Astrocyte (in vitro differentiated cells and primary cell): ENCODE results near the gene ADD1. TPM values are rescaled to one million over a fixed set of nuclear protein-coding genes. Genes with fewer than 3 reads are reported as not detected.

Experiments
- DNase-seq: peaks from one replicate; pipeline ENCODE4 v3.0.0-alpha.2; 2010; ENCODE audit warnings: low read depth
- FAIRE-seq: peaks from 2 replicates; lab custom pipeline; 2011; peaks lifted over from hg19 to GRCh38; lab: Jason Lieb, UNC
- H2AFZ ChIP-seq: 2 replicates; pipeline ENCODE4 v1.6.0; 2012; ENCODE audit warnings: low read depth, low read length, inconsistent platforms
- H3K27ac ChIP-seq: 2 replicates; pipeline ENCODE4 v1.5.1; 2011; ENCODE audit warnings: low read depth, low read length, inconsistent platforms
- H3K27me3 ChIP-seq: 2 replicates; pipeline ENCODE4 v1.6.0; 2011; ENCODE audit warnings: low read length, inconsistent platforms; ENCODE audit not compliant: insufficient read depth
- H3K36me3 ChIP-seq: 2 replicates; pipeline ENCODE4 v1.5.1; 2011; ENCODE audit warnings: low read length, inconsistent platforms; ENCODE audit not compliant: insufficient read depth
- H3K4me1 ChIP-seq: 2 replicates; pipeline ENCODE4 v1.5.1; 2011; ENCODE audit warnings: low read length, inconsistent platforms; ENCODE audit not compliant: insufficient read depth
- H3K4me2 ChIP-seq: 2 replicates; pipeline ENCODE4 v1.6.0; 2012; ENCODE audit warnings: low read length, inconsistent platforms
- H3K4me3 ChIP-seq: 2 replicates; pipeline ENCODE4 v1.5.1; 2011; ENCODE audit warnings: low read depth, mild to moderate bottlenecking, low read length, inconsistent platforms; ENCODE audit not compliant: insufficient read depth
- H3K79me2 ChIP-seq: 2 replicates; pipeline ENCODE4 v1.6.0; 2012; ENCODE audit warnings: mild to moderate bottlenecking, low read length, inconsistent platforms; ENCODE audit not compliant: insufficient read depth
- H3K9ac ChIP-seq: 2 replicates; pipeline ENCODE4 v1.6.0; 2012; ENCODE audit warnings: mild to moderate bottlenecking, low read length, inconsistent platforms
- H3K9me3 ChIP-seq: 2 replicates; pipeline ENCODE4 v1.5.1; 2012; ENCODE audit warnings: low read depth, mild to moderate bottlenecking, low read length, inconsistent platforms; ENCODE audit not compliant: insufficient read depth
- H4K20me1 ChIP-seq: 2 replicates; pipeline ENCODE4 v1.6.0; 2012; ENCODE audit warnings: low read length, inconsistent platforms; ENCODE audit not compliant: insufficient read depth
- H3K27ac Mint-ChIP-seq: one replicate; pipeline ENCODE4 v1.8.0; 2021; ENCODE audit warnings: mild to moderate bottlenecking, mixed read lengths; ENCODE audit not compliant: unreplicated experiment
- H3K27me3 Mint-ChIP-seq: one replicate; pipeline ENCODE4 v1.8.0; 2021; ENCODE audit warnings: low read depth, mixed read lengths; ENCODE audit not compliant: unreplicated experiment
- H3K36me3 Mint-ChIP-seq: one replicate; pipeline ENCODE4 v1.8.0; 2021; ENCODE audit warnings: low read depth, mixed read lengths; ENCODE audit not compliant: unreplicated experiment
- H3K4me1 Mint-ChIP-seq: one replicate; pipeline ENCODE4 v1.8.0; 2021; ENCODE audit warnings: low read depth, mixed read lengths; ENCODE audit not compliant: unreplicated experiment
- H3K4me3 Mint-ChIP-seq: one replicate; pipeline ENCODE4 v1.8.0; 2021; ENCODE audit warnings: mild to moderate bottlenecking, moderate library complexity, mixed read lengths; ENCODE audit not compliant: unreplicated experiment
- H3K9me3 Mint-ChIP-seq: one replicate; pipeline ENCODE4 v1.8.0; 2021; ENCODE audit warnings: mild to moderate bottlenecking, mixed read lengths; ENCODE audit not compliant: unreplicated experiment
- CTCF ChIP-seq: IDR thresholded peaks from 2 replicates; pipeline ENCODE4 v1.5.1; 2011; ENCODE audit warnings: low read depth, mild to moderate bottlenecking, inconsistent platforms, low read length, moderate library complexity; ENCODE audit not compliant: insufficient read depth
- EZH2 ChIP-seq: IDR thresholded peaks from 2 replicates; pipeline ENCODE4 v1.6.1; 2012; ENCODE audit warnings: mild to moderate bottlenecking, low read length, inconsistent platforms; ENCODE audit not compliant: insufficient read depth
- total RNA-seq: library from RNA; stranded (reverse); gene quantifications from 2 replicates; pipeline ENCODE4 v1.2.1, GENCODE V29; 2021

ADD1 gene
- total RNA-seq, 1 donor from 2014 or later = 280 TPM

- Histone ChIP-seq H3K9ac (peak within 1 kb of the TSS; percentile 90), H3K36me3 (no peaks in the 10 kb centered on the region), H3K27me3 (no peaks in the 10 kb centered on the region), H3K4me2 (peak within 1 kb of the TSS; percentile 89), H4K20me1 (peaks cover 43% of the 10 kb centered on the region), H3K4me3 (peak within 1 kb of the TSS; percentile 99), H3K79me2 (peaks cover 55% of the 10 kb centered on the region), H2AFZ (peak within 1 kb of the TSS; percentile 94), H3K27ac (peak within 1 kb of the TSS; percentile 80), H3K9me3 (no peaks in the 10 kb centered on the region), H3K4me1 (peaks cover 23% of the 10 kb centered on the region)
- Mint-ChIP-seq H3K27ac (peak within 1 kb of the TSS; percentile 92), H3K9me3 (peaks cover under 1% of the 10 kb centered on the region), H3K4me1 (peaks cover 21% of the 10 kb centered on the region), H3K4me3 (peak within 1 kb of the TSS; percentile 97), H3K27me3 (no peaks in the 10 kb centered on the region), H3K36me3 (peaks cover 3% of the 10 kb centered on the region)
- FAIRE-seq (no peak), DNase-seq (peak; percentile 94)
- TF ChIP-seq EZH2 (no peak), CTCF (no peak)
These were observed 119.7 kb downstream of the ADD1 start, which contains the start of the genes GRK4 and NOP14 for GRCh38 chr4:2963175-2963965. Gene GRK4 (plus strand): TSS chr4:2963571. CDS start chr4:2964071, 500 bp downstream. Gene NOP14 (minus strand): TSS chr4:2963406. CDS start chr4:2963319, 87 bp downstream.

DNA sequence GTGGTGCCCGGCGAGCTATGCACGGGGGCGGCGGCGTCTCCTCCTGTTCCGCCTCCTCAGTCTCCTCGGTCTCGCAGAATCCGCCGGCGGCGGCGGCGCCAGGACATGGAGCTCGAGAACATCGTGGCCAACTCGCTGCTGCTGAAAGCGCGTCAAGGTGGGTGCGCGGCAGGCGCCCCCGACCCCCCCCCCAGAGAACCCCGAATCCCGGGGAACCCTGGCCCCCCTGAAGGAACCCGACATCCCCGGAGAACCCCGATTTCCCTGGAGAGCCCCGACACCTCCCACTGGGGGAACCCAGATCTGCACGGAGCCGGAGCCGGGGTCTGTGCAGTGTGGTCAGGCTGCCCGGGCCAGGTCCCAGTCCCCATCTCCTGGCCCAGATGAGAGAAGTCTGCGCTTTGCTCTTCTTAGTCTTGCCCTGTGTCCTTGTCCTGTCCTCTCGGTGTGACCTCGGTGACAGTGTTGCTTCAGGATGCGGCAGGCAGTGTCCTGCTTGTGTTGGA is 120.4 kb downstream of the ADD1 start:
- peak overlapping the region; percentile 93 for H3K4me3 Mint-ChIP-seq
- Histone ChIP-seq H3K9me3 (no peaks in the 10 kb centered on the region), H3K4me3 (peak overlapping the region; percentile 99), H4K20me1 (peaks cover 37% of the 10 kb centered on the region), H3K9ac (peak overlapping the region; percentile 90), H3K79me2 (peaks cover 48% of the 10 kb centered on the region), H3K36me3 (no peaks in the 10 kb centered on the region), H3K27me3 (no peaks in the 10 kb centered on the region), H3K4me1 (peaks cover 17% of the 10 kb centered on the region), H3K27ac (no peak overlapping the region), H3K4me2 (peak overlapping the region; percentile 89), H2AFZ (peak overlapping the region; percentile 76)
- peak overlapping the region; percentile 78 for H3K27ac Mint-ChIP-seq
- H3K4me1 Mint-ChIP-seq = peaks cover 17% of the 10 kb centered on the region
- TF ChIP-seq EZH2 (no peak), CTCF (no peak)
- peak; percentile 31 for DNase-seq
- peaks cover 3% of the 10 kb centered on the region for H3K36me3 Mint-ChIP-seq
- H3K27me3 Mint-ChIP-seq = no peaks in the 10 kb centered on the region
- peaks cover 2% of the 10 kb centered on the region for H3K9me3 Mint-ChIP-seq
- FAIRE-seq = no peak
